K562 (cell line): Measurements from ENCODE around the gene BOLA3. TPM values are rescaled to one million over a fixed set of nuclear protein-coding genes. Genes with fewer than 3 reads are reported as not detected.

Experiments
- ATAC-seq: fragments of 200-7000 bp; cut with Tn5 transposase; 3 replicates; pipeline ENCODE4 v1.9.1; 2020; ENCODE audit warnings: moderate library complexity
- BruUV-seq: library from RNA; stranded (reverse); fragments of 400-500 nt; replicated peaks from 2 replicates; lab custom pipeline; 2021; lab: Mats Ljungman, UMichigan
- CTCF ChIA-PET: fragments of 300-600 bp; formaldehyde crosslinking; extraction: SDS; loops from one replicate; lab custom pipeline; 2021; ENCODE audit warnings: low intra/inter-chr PET ratio; lab: Yijun Ruan, JAX
- POLR2A ChIA-PET: fragments of 300-600, 350-650 bp; sonication (Branson Sonifier 250); formaldehyde crosslinking; extraction: SDS; loops from one replicate; lab custom pipeline; 2021; ENCODE audit warnings: antibody characterized with exemption, inconsistent platforms; lab: Yijun Ruan, JAX
- DNase-seq, 4 experiments: peaks; one replicate each; pipeline versions ENCODE4 v3.0.0 to v3.0.0-alpha.2; 2011 to 2018; ENCODE audit warnings: low spot score in 3 of 4, mixed read lengths in 3 of 4; ENCODE audit errors: extremely low read depth in 1 of 4
- FAIRE-seq: peaks from 2 replicates; lab custom pipeline; 2011; peaks lifted over from hg19 to GRCh38; lab: Jason Lieb, UNC
- H2AFZ ChIP-seq: 2 replicates; pipeline ENCODE4 v1.6.0; 2011; ENCODE audit warnings: low read depth, low read length, control low read depth, inconsistent platforms
- H3K27ac ChIP-seq: fragments of 200-600 bp; 3 replicates; pipeline ENCODE4 v1.8.0; 2011; ENCODE audit warnings: low read depth, mild to moderate bottlenecking, control low read depth, inconsistent platforms, low read length, moderate library complexity, mixed read lengths; ENCODE audit errors: extremely low read depth
- H3K27me3 ChIP-seq, 2 experiments: fragments of 300-600 bp in 1 of 2; 2 replicates in 1 of 2; 3 replicates in 1 of 2; pipeline versions ENCODE4 v1.6.0 to v1.8.0; 2011; ENCODE audit warnings: inconsistent platforms in 2 of 2, low read length in 2 of 2, mild to moderate bottlenecking in 1 of 2, mixed read lengths in 1 of 2, moderate library complexity in 1 of 2; ENCODE audit not compliant: control insufficient read depth in 2 of 2, insufficient read depth in 2 of 2
- H3K36me3 ChIP-seq: fragments of 300-600 bp; 3 replicates; pipeline ENCODE4 v1.8.0; 2011; ENCODE audit warnings: mild to moderate bottlenecking, low read length, inconsistent platforms; ENCODE audit not compliant: control insufficient read depth, insufficient read depth
- H3K4me1 ChIP-seq, 2 experiments: fragments of 200-600 bp in 1 of 2; replicated peaks in 1 of 2; 2 replicates in 1 of 2; 3 replicates in 1 of 2; pipeline versions ENCODE4 v1.5.1 to v1.8.0; 2011; ENCODE audit warnings: inconsistent platforms in 2 of 2, low read length in 2 of 2, mild to moderate bottlenecking in 1 of 2, mixed read lengths in 1 of 2, moderate library complexity in 1 of 2; ENCODE audit not compliant: control insufficient read depth in 2 of 2, insufficient read depth in 2 of 2
- H3K4me2 ChIP-seq: 2 replicates; pipeline ENCODE4 v1.6.1; 2011; ENCODE audit warnings: low read length, control low read depth, inconsistent platforms, mixed read lengths; ENCODE audit not compliant: insufficient read depth
- H3K4me3 ChIP-seq: fragments of 200-600 bp; sonication (generic), shearing (Covaris generic); 2 replicates; pipeline ENCODE4 v1.5.1; 2016; ENCODE audit warnings: control low read depth, inconsistent platforms
- H3K79me2 ChIP-seq: fragments of 200-600 bp; 3 replicates; pipeline ENCODE4 v1.8.0; 2011; ENCODE audit warnings: low read length, inconsistent platforms; ENCODE audit not compliant: control insufficient read depth, insufficient read depth
- H3K9ac ChIP-seq, 2 experiments: 2 replicates each; pipeline versions ENCODE4 v1.6.0 to v1.6.1; 2011; ENCODE audit warnings: low read depth in 2 of 2, low read length in 2 of 2, control low read depth in 1 of 2, inconsistent platforms in 1 of 2, mild to moderate bottlenecking in 1 of 2, mixed read lengths in 1 of 2; ENCODE audit not compliant: insufficient read depth in 1 of 2
- H3K9me1 ChIP-seq: one replicate; pipeline ENCODE4 v1.6.0; 2011; ENCODE audit warnings: inconsistent platforms, mild to moderate bottlenecking, low read length, moderate library complexity; ENCODE audit not compliant: control insufficient read depth, insufficient read depth
- H3K9me3 ChIP-seq: replicated peaks from 2 replicates; pipeline ENCODE4 v1.5.1; 2011; ENCODE audit warnings: low read depth, low read length, inconsistent platforms; ENCODE audit not compliant: control insufficient read depth, insufficient read depth
- H4K20me1 ChIP-seq: replicated peaks from 2 replicates; pipeline ENCODE4 v1.6.1; 2011; ENCODE audit warnings: low read length, inconsistent platforms, mixed read lengths; ENCODE audit not compliant: control insufficient read depth, insufficient read depth
- CREM ChIP-seq: IDR thresholded peaks from 2 replicates; pipeline ENCODE4 v1.6.1; 2014; ENCODE audit warnings: antibody characterized with exemption, low read depth
- SRF ChIP-seq, 2 experiments: fragments of 250-450, 450-650 bp in 1 of 2; sonication (Bioruptor Pico) in 1 of 2; sonication (generic) in 1 of 2; formaldehyde crosslinking; IDR thresholded peaks; 2 replicates each; pipeline versions ENCODE4 v1.5.0 to v1.5.1; 2020 to 2022; ENCODE audit warnings: mild to moderate bottlenecking in 1 of 2, missing genetic modification reagents in 1 of 2
- STAG1 ChIP-seq: sonication (generic); formaldehyde crosslinking; IDR thresholded peaks from 2 replicates; pipeline ENCODE4 v1.5.0; 2020; ENCODE audit warnings: missing genetic modification reagents, borderline replicate concordance
- TCFL5 ChIP-seq: fragments of 250-450 bp; sonication (Bioruptor Pico); conservative IDR thresholded peaks from 2 replicates; pipeline ENCODE4 v1.6.1; 2021; ENCODE audit warnings: mild to moderate bottlenecking, moderate library complexity, matching md5 sums
- ZFP30 ChIP-seq: fragments of 250-450 bp; sonication (Bioruptor Pico); IDR thresholded peaks from 2 replicates; pipeline ENCODE4 v1.8.0; 2022; ENCODE audit warnings: moderate library complexity, mild to moderate bottlenecking, inconsistent platforms, borderline replicate concordance
- ZNF695 ChIP-seq: fragments of 450-650 bp; formaldehyde crosslinking; IDR thresholded peaks from 2 replicates; pipeline ENCODE4 v1.4.0; 2020; ENCODE audit warnings: mild to moderate bottlenecking, moderate library complexity
- WGBS: fragments of 100-300 bp; shearing (Covaris generic); methylation state at CpG from one replicate; pipeline ENCODE4 v1.1.6; 2016; ENCODE audit warnings: low coverage, mixed read lengths; ENCODE audit not compliant: insufficient coverage; ENCODE audit errors: missing lambda C conversion rate; 5-methylcytosine and 5-hydroxymethylcytosine counted together
- in situ Hi-C: fragments of 300-500 bp; cut with MboI; formaldehyde crosslinking; loops from 4 replicates; pipeline ENCODE4 v1.15.0; 2018; ENCODE audit warnings: inconsistent platforms, mixed read lengths
- intact Hi-C: fragments of 100-400 bp; cut with micrococcal nuclease; formaldehyde crosslinking; loops from 2 replicates; pipeline ENCODE4 v1.14.2; 2022
- polyA plus RNA-seq, 8 experiments: library from polyadenylated mRNA; depleted of rRNA in 4 of 8; stranded (reverse) in 5 of 8; unstranded in 3 of 8; fragments of >200 nt; fragmentation: Nextera tagmentation in 2 of 8; fragmentation: Illumina TruSeq in 1 of 8; extraction: Ambion mirVana in 2 of 8; extraction: Trizol in 1 of 8; gene quantifications; 2 replicates each; pipeline versions ENCODE4 v1.2.1 to v1.2.3, GENCODE V29; 2011 to 2014; ENCODE audit warnings: inconsistent platforms in 1 of 8, missing spikeins in 1 of 8
- total RNA-seq, 7 experiments: library from RNA; depleted of rRNA in 6 of 7; stranded (reverse); fragments of >200 nt in 6 of 7; fragmentation: Illumina TruSeq in 2 of 7; extraction: Trizol in 2 of 7; gene quantifications; 2 replicates each; pipeline versions ENCODE4 v1.2.1 to v1.2.3, GENCODE V29; 2011 to 2021; ENCODE audit warnings: low replicate concordance in 1 of 7

Gene BOLA3
- total and polyA plus RNA-seq, 9 of the 15 experiments (the other 6 are each of a cell fraction or from before 2014, with no cell fraction given): 149 to 619 (median 255) TPM

GRCh38 chr2:74105413-74105812, 42.3 kb downstream of the BOLA3 start:
- DNase-seq (no peak), ATAC-seq (no peak), FAIRE-seq (no peak)
- H3K4me3 ChIP-seq: no peak overlapping the region
- no TSS peak for BruUV-seq
- H3K4me2 ChIP-seq: no peak overlapping the region
- H3K36me3 ChIP-seq: peaks cover 27% of the 10 kb centered on the region; the same call in 2 of the 3 replicates
- H4K20me1 ChIP-seq: no peaks in the 10 kb centered on the region
- no peaks in the 10 kb centered on the region for H3K79me2 ChIP-seq
- TF ChIP-seq SRF (CRISPR knock-in tag; IDR thresholded peaks at IDR 0.05): no peak
- TF ChIP-seq STAG1: no peak
- no peak for TF ChIP-seq CREM
- no peak for TF ChIP-seq ZFP30
- TF ChIP-seq TCFL5 (CRISPR knock-in tag): no peak
- TF ChIP-seq ZNF695 (CRISPR knock-in tag): no peak
- TF ChIP-seq, all 486 proteins: peak for 0
- 92% methylated on average over 8 of the region's 8 CpGs for WGBS
- CTCF ChIA-PET: interaction anchor here (0.7 to 1.4 kb wide), 3 partner anchors 108 to 421 kb away, joined by 3 to 5 read pairs (median 4); no protein-coding TSS in a partner anchor
- H3K27ac ChIP-seq: no peak overlapping the region
- in situ Hi-C loops: no loop called here
- POLR2A ChIA-PET: interaction anchor here (1.0 kb wide), 1 partner anchor 97 kb away, joined by 3 read pairs; no protein-coding TSS in a partner anchor
- peaks cover 0 to 7% of the 10 kb centered on the region in 2 experiments; a peak in 1 of 5 replicates for H3K4me1 ChIP-seq
- no peaks in the 10 kb centered on the region for H3K9me1 ChIP-seq
- no peaks in the 10 kb centered on the region for H3K27me3 ChIP-seq
- H3K9me3 ChIP-seq: no peaks in the 10 kb centered on the region
- H2AFZ ChIP-seq: no peak overlapping the region
- no peak overlapping the region for H3K9ac ChIP-seq
- intact Hi-C loops: loop anchor here (10.0 kb wide), 1 partner anchor 281 kb away; the partner anchor contains the start of gene STAMBP
